ENCODE data around the gene TMEM255A. TPM values are rescaled to one million over a fixed set of nuclear protein-coding genes. Genes with fewer than 3 reads are reported as not detected.

Gene TMEM255A
- total and polyA plus RNA-seq, 2 of the 13 experiments (the other 11 are each of a cell fraction or from before 2014, with no cell fraction given) = 0.13 to 0.40 TPM

- TF ChIP-seq ZNF598 (CRISPR knock-in tag; IDR thresholded peaks at IDR 0.05; ENCODE audit: borderline replicate concordance) = peak; percentile 45; the same call in 1 of the 2 replicates
- TF ChIP-seq ZSCAN21 (CRISPR knock-in tag; IDR thresholded peaks at IDR 0.05; ENCODE audit: borderline replicate concordance) = 0 out of 2 replicates have a peak, but pooled peaks have one; percentile 27
- TF ChIP-seq MXI1 (IDR thresholded peaks at IDR 0.05; ENCODE audit: borderline replicate concordance, low read depth, low read length) = 0 out of 3 replicates have a peak, but pooled peaks have one; percentile 40
- TF ChIP-seq ATAD3A (CRISPR knock-in tag; IDR thresholded peaks at IDR 0.05) = no peak
- TF ChIP-seq ZNF703 (CRISPR knock-in tag; IDR thresholded peaks at IDR 0.05; ENCODE audit: borderline replicate concordance) = no peak
- TF ChIP-seq KLF9 (CRISPR knock-in tag; IDR thresholded peaks at IDR 0.05; ENCODE audit: low read depth) = no peak
- 0 out of 2 replicates have a peak, but pooled peaks have one; percentile 43 for TF ChIP-seq ZNF501 (CRISPR knock-in tag; IDR thresholded peaks at IDR 0.05)
- TF ChIP-seq ZMYM4 (CRISPR knock-in tag; IDR thresholded peaks at IDR 0.05) = peak; percentile 76
- TF ChIP-seq ZNF788 (CRISPR knock-in tag; IDR thresholded peaks at IDR 0.05; ENCODE audit: borderline replicate concordance) = peak; percentile 55; the same call in 1 of the 2 replicates
- TF ChIP-seq MYPOP (CRISPR knock-in tag; IDR thresholded peaks at IDR 0.05) = peak; percentile 88
- peak; percentile 73 for TF ChIP-seq ATF2 (CRISPR knock-in tag; IDR thresholded peaks at IDR 0.05)
- peak; percentile 80; the same call in 1 of the 2 replicates for TF ChIP-seq NCOR1 (IDR thresholded peaks at IDR 0.05; ENCODE audit: borderline replicate concordance, low read length)
- peak; percentile 48; the same call in 1 of the 2 replicates for TF ChIP-seq TBX2 (CRISPR knock-in tag; IDR thresholded peaks at IDR 0.05; ENCODE audit: borderline replicate concordance)
- TF ChIP-seq ZNF430 (CRISPR knock-in tag; IDR thresholded peaks at IDR 0.05) = peak; percentile 65; the same call in 1 of the 2 replicates
- peak; percentile 76 for TF ChIP-seq NR2F6 (IDR thresholded peaks at IDR 0.05)
- TF ChIP-seq NR2F6 (CRISPR knock-in tag; IDR thresholded peaks at IDR 0.05) = peak; percentile 62
- TF ChIP-seq ZFP62 (CRISPR knock-in tag; IDR thresholded peaks at IDR 0.05) = no peak
- peak; percentile 61; the same call in 1 of the 2 replicates for TF ChIP-seq SIN3A (IDR thresholded peaks at IDR 0.05; ENCODE audit: borderline replicate concordance, low read depth, low read length)
- peak; percentile 64 for TF ChIP-seq RFX3 (CRISPR knock-in tag; IDR thresholded peaks at IDR 0.05)
- peak; percentile 75; the same call in 1 of the 2 replicates for TF ChIP-seq ZSCAN9 (CRISPR knock-in tag; IDR thresholded peaks at IDR 0.05; ENCODE audit: borderline replicate concordance)
- no peak for TF ChIP-seq ZNF674 (CRISPR knock-in tag; IDR thresholded peaks at IDR 0.05; ENCODE audit: low read depth)
- 0 out of 2 replicates have a peak, but pooled peaks have one; percentile 36 for TF ChIP-seq POGK (CRISPR knock-in tag; conservative IDR thresholded peaks at IDR 0.05)
- peak; percentile 95 for TF ChIP-seq PHF21A (CRISPR knock-in tag; IDR thresholded peaks at IDR 0.05)
These were observed 66.3 kb downstream of the TMEM255A start (continued) for GRCh38 chrX:120244735-120245498.
